Measurements from ENCODE around the gene ORC2. TPM values are rescaled to one million over a fixed set of nuclear protein-coding genes. Genes with fewer than 3 reads are reported as not detected.

Gene ORC2
- total RNA-seq, 1 experiment from 2014 or later = 45.5 TPM

DNA sequence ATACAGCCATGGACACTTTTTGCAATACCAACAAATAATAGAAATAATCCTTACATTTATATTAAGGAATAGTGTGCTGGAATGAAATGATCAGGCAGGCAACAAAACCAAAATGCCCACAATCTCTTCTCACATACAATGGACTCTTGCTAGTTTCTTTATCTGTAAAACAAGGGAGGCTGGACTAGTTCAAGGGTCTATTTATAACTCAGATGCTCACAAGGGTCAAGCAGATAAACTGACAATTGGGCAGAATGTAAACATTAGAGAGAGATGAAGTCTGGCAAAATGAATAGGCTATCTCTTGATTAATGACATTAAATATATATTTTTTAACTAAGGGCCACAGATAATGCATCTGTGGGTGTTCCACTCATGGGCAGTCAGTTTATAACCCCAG, 86.0 kb downstream of the ORC2 start:
- no peak overlapping the region for H3K27ac Mint-ChIP-seq (ENCODE audit: unreplicated experiment)
- H3K4me1 Mint-ChIP-seq (ENCODE audit: low read depth, unreplicated experiment) = no peaks in the 10 kb centered on the region
- Histone ChIP-seq H3K9me3 (no peaks in the 10 kb centered on the region), H3K27me3 (replicated peaks; ENCODE audit: control insufficient read depth, insufficient read depth, low read length) (no peaks in the 10 kb centered on the region), H3K4me3 (ENCODE audit: low read depth, low read length) (no peak overlapping the region), H3K4me1 (peaks cover 5% of the 10 kb centered on the region), H3K36me3 (ENCODE audit: control insufficient read depth, insufficient read depth, low read length) (no peaks in the 10 kb centered on the region)
- peaks cover 20% of the 10 kb centered on the region for H3K36me3 Mint-ChIP-seq (ENCODE audit: insufficient read depth, unreplicated experiment)
- no peaks in the 10 kb centered on the region for H3K9me3 Mint-ChIP-seq (ENCODE audit: unreplicated experiment)
- intact Hi-C loops (cut with micrococcal nuclease; ENCODE audit: unreplicated experiment) = no loop called here
- CTCF ChIA-PET = interaction anchor here (0.6 kb wide), 1 partner anchor 14 kb away, joined by 6 read pairs; no protein-coding TSS in a partner anchor
- POLR2A ChIA-PET = no interaction called here
- H3K4me3 Mint-ChIP-seq (ENCODE audit: unreplicated experiment) = no peak overlapping the region
- BruUV-seq (replicated peaks) = no TSS peak
- DNase-seq = no peak
- TF ChIP-seq CTCF (IDR thresholded peaks at IDR 0.05; ENCODE audit: insufficient read depth in 1 of 2, low read depth in 1 of 2, low read length in 1 of 2, severe bottlenecking in 1 of 2, unreplicated experiment in 1 of 2) = no peak
- no peaks in the 10 kb centered on the region for H3K27me3 Mint-ChIP-seq (ENCODE audit: insufficient read depth, unreplicated experiment)

- intact Hi-C loops (cut with micrococcal nuclease; ENCODE audit: unreplicated experiment) = no loop called here
- H3K4me1 ChIP-seq = peaks cover 5% of the 10 kb centered on the region
- no peaks in the 10 kb centered on the region for H3K9me3 ChIP-seq
- ChIA-PET CTCF (interaction anchor here (0.6 kb wide), 1 partner anchor 914 kb away, joined by 4 read pairs; no protein-coding TSS in a partner anchor), POLR2A (no interaction called here)
- no peaks in the 10 kb centered on the region for H3K27me3 ChIP-seq (replicated peaks; ENCODE audit: control insufficient read depth, insufficient read depth, low read length)
- Mint-ChIP-seq H3K9me3 (ENCODE audit: unreplicated experiment) (no peaks in the 10 kb centered on the region), H3K4me1 (ENCODE audit: low read depth, unreplicated experiment) (no peaks in the 10 kb centered on the region), H3K36me3 (ENCODE audit: insufficient read depth, unreplicated experiment) (peaks cover 18% of the 10 kb centered on the region), H3K27me3 (ENCODE audit: insufficient read depth, unreplicated experiment) (no peaks in the 10 kb centered on the region), H3K4me3 (ENCODE audit: unreplicated experiment) (no peak overlapping the region), H3K27ac (ENCODE audit: unreplicated experiment) (no peak overlapping the region)
- H3K36me3 ChIP-seq (ENCODE audit: control insufficient read depth, insufficient read depth, low read length) = no peaks in the 10 kb centered on the region
- no peak for DNase-seq
- BruUV-seq (replicated peaks) = no TSS peak
- TF ChIP-seq CTCF (IDR thresholded peaks at IDR 0.05; ENCODE audit: insufficient read depth in 1 of 2, low read depth in 1 of 2, low read length in 1 of 2, severe bottlenecking in 1 of 2, unreplicated experiment in 1 of 2) = no peak
- no peak overlapping the region for H3K4me3 ChIP-seq (ENCODE audit: low read depth, low read length)
Measured at GRCh38 chr2:200873560-200873959, 89.9 kb downstream of the ORC2 start.

DNA sequence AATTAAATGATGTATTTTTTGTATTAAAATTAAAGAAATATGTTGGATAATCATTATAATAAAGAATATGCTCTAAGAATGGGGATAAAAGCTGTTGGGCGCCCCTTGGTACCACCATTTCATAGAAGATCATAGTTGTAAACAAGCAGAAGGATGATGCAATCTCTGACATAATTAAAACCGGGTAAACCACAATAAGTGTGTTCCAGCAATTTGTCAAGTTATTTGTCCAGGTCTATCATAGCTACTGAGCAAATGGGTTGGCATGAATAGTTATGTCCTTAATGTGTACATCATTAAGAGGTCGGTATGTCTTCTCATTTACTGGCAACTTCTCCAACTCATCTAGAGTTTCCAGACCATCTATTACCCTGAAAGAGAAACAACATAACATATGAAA, 92.3 kb downstream of the ORC2 start:
- Mint-ChIP-seq H3K9me3 (ENCODE audit: unreplicated experiment) (no peaks in the 10 kb centered on the region), H3K27ac (ENCODE audit: unreplicated experiment) (no peak overlapping the region), H3K4me3 (ENCODE audit: unreplicated experiment) (no peak overlapping the region), H3K27me3 (ENCODE audit: insufficient read depth, unreplicated experiment) (no peaks in the 10 kb centered on the region), H3K36me3 (ENCODE audit: insufficient read depth, unreplicated experiment) (peaks cover 19% of the 10 kb centered on the region), H3K4me1 (ENCODE audit: low read depth, unreplicated experiment) (no peaks in the 10 kb centered on the region)
- H3K9me3 ChIP-seq = no peaks in the 10 kb centered on the region
- ChIA-PET POLR2A (no interaction called here), CTCF (no interaction called here)
- H3K36me3 ChIP-seq (ENCODE audit: control insufficient read depth, insufficient read depth, low read length) = no peaks in the 10 kb centered on the region
- no peaks in the 10 kb centered on the region for H3K27me3 ChIP-seq (replicated peaks; ENCODE audit: control insufficient read depth, insufficient read depth, low read length)
- no peak for TF ChIP-seq CTCF (IDR thresholded peaks at IDR 0.05; ENCODE audit: insufficient read depth in 1 of 2, low read depth in 1 of 2, low read length in 1 of 2, severe bottlenecking in 1 of 2, unreplicated experiment in 1 of 2)
- no peak for DNase-seq
- intact Hi-C loops (cut with micrococcal nuclease; ENCODE audit: unreplicated experiment) = no loop called here
- H3K4me1 ChIP-seq = no peaks in the 10 kb centered on the region
- BruUV-seq (replicated peaks) = no TSS peak
- no peak overlapping the region for H3K4me3 ChIP-seq (ENCODE audit: low read depth, low read length)

Measured in Caco-2 (cell line).